ENCODE data around the gene CERS6.

Gene CERS6

GRCh38 chr2:168503901-168504300, 47.8 kb downstream of the CERS6 start:
- no peak for DNase-seq

GRCh38 chr2:168504323-168504722, 48.3 kb downstream of the CERS6 start:
- no peak for DNase-seq

- no peak for DNase-seq
These were observed 54.2 kb downstream of the CERS6 start for GRCh38 chr2:168510125-168510756.

- no peak for DNase-seq
These were observed 58.6 kb downstream of the CERS6 start for GRCh38 chr2:168514692-168515091.

GRCh38 chr2:168515502-168515901, 59.4 kb downstream of the CERS6 start:
- no peak for DNase-seq

- DNase-seq = no peak
These were observed 61.7 kb downstream of the CERS6 start for GRCh38 chr2:168517816-168518215.

- no peak for DNase-seq
These were observed 62.5 kb downstream of the CERS6 start for GRCh38 chr2:168518555-168519066.

- peak in 1 of 2 experiments; percentile 24 for DNase-seq
These were observed 63.6 kb downstream of the CERS6 start for GRCh38 chr2:168519534-168520308.

- no peak for DNase-seq
These were observed 65.1 kb downstream of the CERS6 start for GRCh38 chr2:168521053-168521741.

- no peak for DNase-seq
These were observed 66.4 kb downstream of the CERS6 start for GRCh38 chr2:168522446-168522845.

GRCh38 chr2:168524005-168524404, 67.9 kb downstream of the CERS6 start:
- no peak for DNase-seq

- no peak for DNase-seq
These were observed 68.9 kb downstream of the CERS6 start for GRCh38 chr2:168525020-168525419.

- no peak for DNase-seq
These were observed 69.8 kb downstream of the CERS6 start for GRCh38 chr2:168525716-168526446.

GRCh38 chr2:168526641-168527040, 70.6 kb downstream of the CERS6 start:
- no peak for DNase-seq

GRCh38 chr2:168528016-168528415, 71.9 kb downstream of the CERS6 start:
- DNase-seq = no peak

GRCh38 chr2:168528469-168528868, 72.4 kb downstream of the CERS6 start:
- DNase-seq = no peak

- no peak for DNase-seq
These were observed 73.2 kb downstream of the CERS6 start for GRCh38 chr2:168529054-168529833.

- no peak for DNase-seq
These were observed 74.0 kb downstream of the CERS6 start for GRCh38 chr2:168529900-168530561.

GRCh38 chr2:168530982-168531622, 75.0 kb downstream of the CERS6 start:
- no peak for DNase-seq

- no peak for DNase-seq
These were observed 78.9 kb downstream of the CERS6 start for GRCh38 chr2:168534926-168535325.

- no peak for DNase-seq
These were observed 80.9 kb downstream of the CERS6 start for GRCh38 chr2:168536925-168537466.

Data from NCI-H2081 (cell line).